ENCODE data around the gene NME7.

NME7 gene

DNA sequence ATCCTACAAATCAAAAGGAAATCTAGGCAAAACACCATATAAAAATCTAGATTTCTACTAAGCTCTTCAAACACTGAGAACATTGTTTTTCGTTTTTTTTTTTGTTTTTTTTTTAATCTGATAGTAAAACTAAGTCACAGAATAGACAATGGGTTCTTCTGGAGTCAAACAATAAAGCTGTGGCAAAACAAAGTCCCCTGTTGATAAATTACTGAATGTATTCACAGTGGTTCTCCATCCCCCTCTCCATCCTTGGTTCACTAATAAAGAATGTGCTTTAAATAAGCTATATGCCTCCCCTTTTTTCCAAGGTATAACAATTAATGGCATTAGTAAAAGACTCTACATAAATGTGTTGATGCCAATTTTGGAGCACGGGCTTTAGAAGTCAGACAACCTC is 277.8 kb downstream of the NME7 start:
- POLR2A ChIA-PET, result no interaction called here
- TF ChIP-seq, protein P1, sequence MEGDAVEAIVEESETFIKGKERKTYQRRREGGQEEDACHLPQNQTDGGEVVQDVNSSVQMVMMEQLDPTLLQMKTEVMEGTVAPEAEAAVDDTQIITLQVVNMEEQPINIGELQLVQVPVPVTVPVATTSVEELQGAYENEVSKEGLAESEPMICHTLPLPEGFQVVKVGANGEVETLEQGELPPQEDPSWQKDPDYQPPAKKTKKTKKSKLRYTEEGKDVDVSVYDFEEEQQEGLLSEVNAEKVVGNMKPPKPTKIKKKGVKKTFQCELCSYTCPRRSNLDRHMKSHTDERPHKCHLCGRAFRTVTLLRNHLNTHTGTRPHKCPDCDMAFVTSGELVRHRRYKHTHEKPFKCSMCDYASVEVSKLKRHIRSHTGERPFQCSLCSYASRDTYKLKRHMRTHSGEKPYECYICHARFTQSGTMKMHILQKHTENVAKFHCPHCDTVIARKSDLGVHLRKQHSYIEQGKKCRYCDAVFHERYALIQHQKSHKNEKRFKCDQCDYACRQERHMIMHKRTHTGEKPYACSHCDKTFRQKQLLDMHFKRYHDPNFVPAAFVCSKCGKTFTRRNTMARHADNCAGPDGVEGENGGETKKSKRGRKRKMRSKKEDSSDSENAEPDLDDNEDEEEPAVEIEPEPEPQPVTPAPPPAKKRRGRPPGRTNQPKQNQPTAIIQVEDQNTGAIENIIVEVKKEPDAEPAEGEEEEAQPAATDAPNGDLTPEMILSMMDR (IDR thresholded peaks at IDR 0.05; ENCODE audit: control extremely low read depth, extremely low read depth, low read depth, missing control alignments), result no peak
- CTCF ChIA-PET, result interaction anchor here (3.0 kb wide), 1 partner anchor 11 kb away, joined by 11 read pairs; no protein-coding TSS in a partner anchor
- no peak for DNase-seq (ENCODE audit: extremely low spot score)

DNA sequence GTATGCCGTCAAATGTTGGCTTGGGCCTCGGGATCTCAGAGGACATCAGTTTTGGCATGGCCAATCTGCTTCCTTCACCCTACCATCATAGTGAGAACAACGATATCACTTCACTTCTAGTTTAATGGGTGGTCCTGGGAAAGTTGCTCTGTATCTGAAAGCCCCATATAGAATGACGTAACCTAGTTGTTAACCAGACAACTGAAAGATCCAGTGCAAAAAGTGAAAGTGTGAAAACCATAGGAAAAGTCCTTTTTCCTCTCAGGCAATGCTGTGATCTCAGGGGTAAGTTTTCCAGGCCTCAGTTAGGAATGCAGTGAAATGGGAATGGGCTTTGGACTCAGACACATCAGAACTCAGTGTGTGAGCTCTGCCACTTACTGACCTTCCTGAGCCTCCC is 279.7 kb downstream of the NME7 start:
- ChIA-PET CTCF (interaction anchor here (0.9 to 3.0 kb wide), 6 partner anchors 9 to 70 kb away, joined by 3 to 11 read pairs (median 3); no protein-coding TSS in a partner anchor), POLR2A (no interaction called here)
- no peak for DNase-seq (ENCODE audit: extremely low spot score)
- TF ChIP-seq, protein P1 (IDR thresholded peaks at IDR 0.05; ENCODE audit: control extremely low read depth, extremely low read depth, low read depth, missing control alignments), result no peak

DNA sequence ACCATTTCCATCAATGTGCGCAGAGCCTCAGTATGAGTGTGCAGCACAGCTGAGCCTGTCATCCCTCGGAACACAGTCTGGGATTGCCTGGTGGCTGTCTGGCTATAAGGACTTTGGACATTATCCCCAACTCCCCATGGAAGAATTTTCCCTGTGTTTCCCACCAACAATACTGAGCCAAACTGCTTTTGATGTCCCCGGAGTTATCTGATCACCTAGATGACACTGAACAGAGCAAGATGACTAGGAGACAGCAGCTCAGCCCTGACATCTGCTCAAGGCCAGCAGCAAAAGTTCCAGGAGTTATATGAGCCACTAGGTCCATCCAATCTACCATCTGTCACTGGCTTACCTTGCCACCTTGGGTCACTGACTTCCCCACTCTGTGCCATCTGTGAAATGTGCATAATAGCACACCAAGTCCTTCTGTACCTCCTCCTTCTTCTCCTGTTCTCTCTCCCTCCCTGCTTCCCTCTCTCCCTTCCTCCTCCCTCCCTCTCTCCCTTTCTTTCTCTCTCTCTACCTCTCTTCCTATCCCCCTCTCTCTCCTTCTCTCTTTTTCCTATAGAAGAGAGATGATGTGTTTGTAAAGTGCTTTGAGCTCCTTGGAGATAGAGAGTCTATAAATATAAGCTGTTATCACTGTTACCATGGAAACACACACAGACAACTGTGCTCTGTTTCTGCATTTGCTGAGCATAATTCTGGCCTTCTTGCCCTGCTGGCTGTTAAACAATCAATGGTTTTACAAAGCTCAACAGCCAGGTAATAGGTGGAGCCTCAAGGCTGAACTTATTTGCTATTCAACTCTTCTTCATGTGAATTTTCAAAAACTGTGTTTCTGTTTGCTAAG is 280.8 kb downstream of the NME7 start:
- TF ChIP-seq, protein P1 (IDR thresholded peaks at IDR 0.05; ENCODE audit: control extremely low read depth, extremely low read depth, low read depth, missing control alignments), result no peak
- ChIA-PET CTCF (interaction anchor here (1.1 to 1.9 kb wide), 3 partner anchors 8 to 14 kb away, joined by 3 to 10 read pairs (median 5); no protein-coding TSS in a partner anchor), POLR2A (no interaction called here)
- no peak for DNase-seq (ENCODE audit: extremely low spot score)

DNA sequence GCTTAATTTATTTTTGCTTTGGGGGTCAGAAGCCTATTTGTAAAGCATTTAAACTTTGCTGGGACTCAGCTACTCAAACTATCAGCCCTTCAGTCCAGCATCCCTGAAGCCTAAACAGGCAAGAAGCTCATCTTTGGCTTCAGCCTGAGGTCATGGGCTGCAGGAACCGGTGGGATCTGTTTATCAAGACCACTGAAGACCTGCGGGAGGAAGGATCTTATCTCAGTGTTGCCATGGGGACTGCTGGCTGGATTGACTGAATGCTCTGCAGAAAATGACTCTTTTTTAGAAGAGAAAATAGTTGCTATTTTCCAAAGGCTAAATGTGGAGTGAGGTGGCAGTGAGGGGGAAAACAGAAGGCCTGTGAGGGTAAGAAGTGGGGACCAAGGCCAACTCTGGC is 281.7 kb downstream of the NME7 start:
- DNase-seq (ENCODE audit: extremely low spot score), result no peak
- CTCF ChIA-PET, result interaction anchor here (1.7 to 1.9 kb wide), 2 partner anchors 11 to 15 kb away, joined by 3 to 5 read pairs; no protein-coding TSS in a partner anchor
- POLR2A ChIA-PET, result no interaction called here
- TF ChIP-seq, protein P1 (IDR thresholded peaks at IDR 0.05; ENCODE audit: control extremely low read depth, extremely low read depth, low read depth, missing control alignments), result no peak
